Measurements from ENCODE around the gene RPL27A. TPM values are rescaled to one million over a fixed set of nuclear protein-coding genes. Genes with fewer than 3 reads are reported as not detected.

The RPL27A gene
- total and polyA plus RNA-seq, 2 of the 8 experiments (the other 6 are each of a cell fraction or from before 2014, with no cell fraction given) = 1,756 to 1,777 TPM

DNA sequence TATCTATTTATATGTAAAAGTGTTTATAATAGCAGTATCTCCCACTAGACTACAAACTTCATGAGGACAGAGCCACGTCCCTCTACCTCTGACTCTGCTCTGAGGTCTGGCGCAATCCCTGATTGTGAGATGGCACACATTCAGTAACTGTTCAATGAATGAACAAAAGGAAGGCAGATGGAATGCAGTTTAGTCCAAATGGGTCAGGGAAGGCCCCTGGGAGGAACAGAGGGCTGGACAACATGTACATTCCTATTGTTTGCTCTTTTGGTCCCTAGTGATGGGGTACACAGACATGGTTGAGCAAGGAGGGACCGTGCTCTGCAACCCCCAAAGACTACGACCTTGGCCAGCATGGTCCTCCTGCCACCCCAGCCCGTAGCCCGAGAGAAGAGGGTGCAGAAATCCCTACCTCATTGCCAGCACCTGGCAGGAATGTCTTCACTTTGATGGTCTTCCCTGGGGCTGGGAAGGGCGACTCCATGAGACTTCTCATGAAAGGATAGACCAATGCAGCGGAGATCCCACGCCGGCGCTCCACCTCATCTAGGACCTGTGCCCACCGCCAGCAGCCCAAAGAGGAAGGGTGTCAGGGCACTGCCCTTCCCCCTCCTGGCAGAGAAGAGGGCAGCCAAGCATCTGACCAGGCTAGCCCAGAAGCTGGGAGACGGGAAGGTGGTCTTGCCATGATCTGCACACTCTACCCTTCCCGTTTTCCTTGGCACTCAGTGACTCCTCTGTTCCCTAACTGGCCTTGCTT, 24.3 kb downstream of the RPL27A start:
- Histone ChIP-seq H2AK5ac (ENCODE audit: low read depth, low read length) (peak overlapping the region; percentile 39; the same call in 1 of the 2 replicates), H2BK120ac (replicated peaks; ENCODE audit: low read depth, low read length) (no peak overlapping the region), H3K79me1 (ENCODE audit: low read depth, low read length) (no peaks in the 10 kb centered on the region), H3K4ac (replicated peaks; ENCODE audit: insufficient read length, low read depth, low read length) (no peak overlapping the region), H4K20me1 (replicated peaks in 1 of 2; ENCODE audit: control insufficient read depth in 1 of 2, insufficient read depth in 2 of 2, low read length in 2 of 2) (no peaks in the 10 kb centered on the region), H3K9ac (replicated peaks in 1 of 4; ENCODE audit: extremely low read depth in 1 of 4, low read depth in 3 of 4, low read length in 3 of 4) (no peak overlapping the region), H4K91ac (replicated peaks; ENCODE audit: insufficient read length, low read length) (no peak overlapping the region), H4K8ac (ENCODE audit: extremely low read depth, insufficient read depth, low read length) (no peak overlapping the region), H2BK12ac (ENCODE audit: low read depth, low read length) (peak overlapping the region; percentile 43; the same call in 1 of the 2 replicates), H3K23me2 (ENCODE audit: low read depth, low read length) (no peaks in the 10 kb centered on the region), H3K4me1 (replicated peaks in 1 of 4; ENCODE audit: control insufficient read depth in 3 of 4, insufficient read depth in 4 of 4, low read length in 3 of 4) (peaks cover 0 to 10% (median 8%) of the 10 kb centered on the region in 4 experiments; a peak in 5 of 7 replicates), H4K5ac (ENCODE audit: insufficient read length, low read depth, low read length) (no peak overlapping the region), H3K36me3 (ENCODE audit: control insufficient read depth in 2 of 4, insufficient read depth in 4 of 4, low read length in 3 of 4) (no peaks in the 10 kb centered on the region; a peak in 2 of 8 replicates), H3K27me3 (replicated peaks in 1 of 4; ENCODE audit: control insufficient read depth in 3 of 4, extremely low read depth in 1 of 4, insufficient read depth in 3 of 4, low read length in 3 of 4) (no peaks in the 10 kb centered on the region), H3K4me2 (ENCODE audit: insufficient read depth in 1 of 2, low read depth in 2 of 2, low read length in 2 of 2) (no peak overlapping the region), H3K14ac (ENCODE audit: insufficient read length) (no peak overlapping the region), H2AFZ (ENCODE audit: low read length) (no peak overlapping the region), H3K79me2 (ENCODE audit: control insufficient read depth in 1 of 2, insufficient read depth in 2 of 2, low read length in 2 of 2) (no peaks in the 10 kb centered on the region), H2BK20ac (ENCODE audit: low read length) (peak overlapping the region; percentile 61; the same call in 1 of the 2 replicates), H3K27ac (ENCODE audit: low read depth, low read length) (no peak overlapping the region; the same call in 1 of the 2 replicates), H3K56ac (replicated peaks; ENCODE audit: insufficient read length, low read depth, low read length) (no peak overlapping the region), H2BK5ac (ENCODE audit: low read depth, low read length) (no peak overlapping the region), H2BK15ac (ENCODE audit: low read length) (peak overlapping the region; percentile 72; the same call in 1 of the 2 replicates), H3K18ac (ENCODE audit: extremely low read depth, low read length) (peak overlapping the region; percentile 24; the same call in 1 of the 2 replicates), H3K9me3 (ENCODE audit: insufficient read depth in 2 of 2, low read depth in 1 of 2, low read length in 1 of 2) (no peaks in the 10 kb centered on the region), H3K4me3 (ENCODE audit: extremely low read depth in 1 of 4, insufficient read depth in 2 of 4, low read depth in 3 of 4, low read length in 4 of 4) (no peak overlapping the region), H3K23ac (ENCODE audit: insufficient read length) (no peak overlapping the region)
- no peak for DNase-seq (ENCODE audit: low read depth in 1 of 2, low spot score in 2 of 2)
- ChIA-PET POLR2A (ENCODE audit: partially characterized antibody) (interaction anchor here (0.8 to 3.2 kb wide), 3 partner anchors 8 to 18 kb away, joined by 3 to 18 read pairs (median 6); no protein-coding TSS in a partner anchor), CTCF (ENCODE audit: partially characterized antibody) (interaction anchor here (1.4 kb wide), 1 partner anchor 11 kb away, joined by 4 read pairs; no protein-coding TSS in a partner anchor)
- 95% methylated on average over 12 of the region's 14 CpGs; no CpG with 5 or more reads in 1 of the 2 experiments for WGBS, 2 experiments (ENCODE audit: extremely low coverage in 1 of 2, insufficient coverage in 1 of 2, insufficient read length in 1 of 2, insufficient replicate concordance in 2 of 2, low coverage in 1 of 2, low lambda C conversion rate in 2 of 2, missing lambda C conversion rate in 1 of 2)
- FAIRE-seq = no peak
- TF ChIP-seq JUND (IDR thresholded peaks at IDR 0.05; ENCODE audit: low read length) (no peak), NANOG (IDR thresholded peaks at IDR 0.05; ENCODE audit: insufficient read depth, low read depth, low read length, poor library complexity, severe bottlenecking) (no peak), SAP30 (IDR thresholded peaks at IDR 0.05; ENCODE audit: insufficient read depth, insufficient replicate concordance, low read length) (no peak), TAF7 (optimal IDR thresholded peaks at IDR 0.05; ENCODE audit: borderline replicate concordance, low read depth, low read length) (no peak)

Measured in H1 (cell line).